Hepatocyte (in vitro differentiated cells): Measurements from ENCODE around the gene POTEG. TPM values are rescaled to one million over a fixed set of nuclear protein-coding genes. Genes with fewer than 3 reads are reported as not detected.
"Not testable (repeated sequence)": the region's sequence is repeated elsewhere in the genome, so short reads cannot be mapped to it uniquely, and the experiment has no call there.

ENCODE experiments used
- DNase-seq: peaks from one replicate; pipeline ENCODE4 v3.0.0-alpha.2; 2016; ENCODE audit warnings: low spot score
- H2AFZ ChIP-seq: fragments of 200-600 bp; sonication (generic); 2 replicates; pipeline ENCODE4 v1.6.0; 2016; ENCODE audit warnings: antibody characterized with exemption, mild to moderate bottlenecking
- H3K27ac ChIP-seq: fragments of 200-600 bp; sonication (generic); 2 replicates; pipeline ENCODE4 v1.5.1; 2016; ENCODE audit warnings: mild to moderate bottlenecking
- H3K27me3 ChIP-seq: fragments of 200-600 bp; sonication (generic); 2 replicates; pipeline ENCODE4 v1.6.1; 2016
- H3K36me3 ChIP-seq: fragments of 200-600 bp; sonication (generic); replicated peaks from 2 replicates; pipeline ENCODE4 v1.5.1; 2016; ENCODE audit warnings: low read depth; ENCODE audit not compliant: insufficient read depth
- H3K4me1 ChIP-seq: fragments of 200-600 bp; sonication (generic); 2 replicates; pipeline ENCODE4 v1.5.1; 2016; ENCODE audit warnings: mild to moderate bottlenecking, moderate library complexity; ENCODE audit not compliant: insufficient read depth
- H3K4me2 ChIP-seq: fragments of 200-600 bp; sonication (generic); 2 replicates; pipeline ENCODE4 v1.6.0; 2016
- H3K4me3 ChIP-seq: fragments of 200-600 bp; sonication (generic); 2 replicates; pipeline ENCODE4 v1.5.1; 2016; ENCODE audit warnings: mild to moderate bottlenecking
- H3K79me2 ChIP-seq: fragments of 200-600 bp; sonication (generic); 2 replicates; pipeline ENCODE4 v1.6.0; 2017; ENCODE audit warnings: mild to moderate bottlenecking
- H3K9me2 ChIP-seq: fragments of 200-600 bp; sonication (generic); replicated peaks from 2 replicates; pipeline ENCODE4 v1.6.0; 2017; ENCODE audit warnings: mild to moderate bottlenecking; ENCODE audit not compliant: insufficient read depth
- H3K9me3 ChIP-seq: fragments of 200-600 bp; sonication (generic); 2 replicates; pipeline ENCODE4 v1.5.1; 2016; ENCODE audit warnings: low read depth, mild to moderate bottlenecking
- H4K20me1 ChIP-seq: fragments of 200-600 bp; sonication (generic); 2 replicates; pipeline ENCODE4 v1.6.0; 2016; ENCODE audit warnings: mild to moderate bottlenecking; ENCODE audit not compliant: insufficient read depth, poor library complexity, severe bottlenecking
- WGBS: methylation state at CpG from one replicate; pipeline ENCODE4 v1.1.6; 2016; ENCODE audit warnings: low lambda C conversion rate; ENCODE audit errors: missing lambda C conversion rate; 5-methylcytosine and 5-hydroxymethylcytosine counted together
- polyA plus RNA-seq: library from polyadenylated mRNA; unstranded; fragments of >200 nt; fragmentation: Nextera tagmentation; extraction: Ambion mirVana; gene quantifications from 2 replicates; pipeline ENCODE4 v1.2.1, GENCODE V29; 2016
- total RNA-seq: library from RNA; depleted of rRNA; stranded (reverse); fragments of >200 nt; gene quantifications from 2 replicates; pipeline ENCODE4 v1.2.3, GENCODE V29; 2014

The POTEG gene
- total and polyA plus RNA-seq, 2 experiments from 2014 or later, result not detected

GRCh38 chr14:19435852-19436251 lies 1.7 kb upstream of the POTEG start:
- not testable (repeated sequence) for H3K36me3 ChIP-seq, H3K4me1 ChIP-seq, H3K9me3 ChIP-seq, H3K27ac ChIP-seq, DNase-seq, H4K20me1 ChIP-seq, H3K27me3 ChIP-seq, H2AFZ ChIP-seq, H3K4me2 ChIP-seq, H3K4me3 ChIP-seq, H3K9me2 ChIP-seq, H3K79me2 ChIP-seq
- WGBS, result no CpG with 5 or more reads among the region's 2 CpGs

GRCh38 chr14:19434891-19435290 lies 750 bp upstream of the POTEG start:
- H3K27ac ChIP-seq, H3K36me3 ChIP-seq, H3K9me3 ChIP-seq, DNase-seq, H3K4me2 ChIP-seq, H3K4me1 ChIP-seq, H3K79me2 ChIP-seq, H2AFZ ChIP-seq, H4K20me1 ChIP-seq, H3K27me3 ChIP-seq, H3K9me2 ChIP-seq, H3K4me3 ChIP-seq: not testable (repeated sequence)
- WGBS, result 83% methylated on average over 7 of the region's 53 CpGs

DNA sequence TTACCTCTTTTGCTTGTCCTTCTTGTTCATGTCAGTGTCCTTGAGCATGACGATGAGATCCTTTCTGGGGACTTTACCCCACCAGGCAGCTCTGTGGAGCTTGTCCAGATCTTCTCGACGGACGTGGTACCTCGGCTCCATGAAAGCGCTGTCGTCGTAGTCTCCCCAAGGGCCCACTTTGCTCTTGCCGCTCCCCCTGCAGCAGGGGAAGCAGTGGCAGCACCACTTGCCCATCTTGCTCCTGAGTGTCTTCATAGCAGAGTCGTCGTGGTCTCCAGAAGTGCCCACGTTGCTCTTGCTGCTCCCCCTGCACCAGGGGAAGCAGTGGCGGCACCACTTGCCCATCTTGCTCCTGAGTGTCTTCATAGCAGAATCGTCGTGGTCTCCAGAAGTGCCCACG lies 376 bp downstream of the POTEG start:
- not testable (repeated sequence) for H3K27ac ChIP-seq, H2AFZ ChIP-seq, H3K4me1 ChIP-seq, H3K27me3 ChIP-seq, H3K9me3 ChIP-seq, DNase-seq, H3K4me3 ChIP-seq, H3K4me2 ChIP-seq, H3K79me2 ChIP-seq, H3K9me2 ChIP-seq, H3K36me3 ChIP-seq, H4K20me1 ChIP-seq
- 79% methylated on average over 6 of the region's 16 CpGs for WGBS

GRCh38 chr14:19408519-19408918 lies 25.6 kb downstream of the POTEG start:
- not testable (repeated sequence) for H3K27me3 ChIP-seq, H3K4me2 ChIP-seq, H3K4me3 ChIP-seq, DNase-seq, H3K4me1 ChIP-seq, H3K9me3 ChIP-seq, H3K9me2 ChIP-seq, H4K20me1 ChIP-seq, H3K36me3 ChIP-seq, H2AFZ ChIP-seq, H3K79me2 ChIP-seq, H3K27ac ChIP-seq
- whole genome bisulfite sequencing, result 83% methylated on average over 12 of the region's 13 CpGs

DNA sequence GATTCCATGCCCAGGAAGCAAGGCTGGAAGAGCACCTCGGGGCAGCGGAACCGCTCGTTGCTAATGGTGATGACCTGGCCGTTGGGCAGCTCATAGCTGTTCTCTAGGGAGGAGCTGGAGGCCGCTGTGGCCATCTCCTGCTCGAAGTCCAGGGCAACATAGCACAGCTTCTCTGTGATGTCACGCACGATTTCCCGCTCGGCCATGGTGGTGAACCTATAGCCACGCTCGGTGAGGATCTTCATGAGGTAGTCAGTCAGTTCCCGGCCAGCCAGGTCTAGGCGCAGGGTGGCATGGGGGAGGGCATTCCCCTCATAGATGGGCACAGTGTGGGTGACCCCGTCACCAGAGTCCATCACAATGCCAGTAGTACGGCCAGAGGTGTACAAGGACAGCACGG lies 32.0 kb downstream of the POTEG start:
- H3K9me3 ChIP-seq, H3K9me2 ChIP-seq, H3K4me1 ChIP-seq, H3K27ac ChIP-seq, H3K27me3 ChIP-seq, H3K36me3 ChIP-seq, H3K4me2 ChIP-seq, H3K4me3 ChIP-seq, H2AFZ ChIP-seq, DNase-seq, H3K79me2 ChIP-seq, H4K20me1 ChIP-seq: not testable (repeated sequence)
- 81% methylated on average over 10 of the region's 18 CpGs for WGBS

DNA sequence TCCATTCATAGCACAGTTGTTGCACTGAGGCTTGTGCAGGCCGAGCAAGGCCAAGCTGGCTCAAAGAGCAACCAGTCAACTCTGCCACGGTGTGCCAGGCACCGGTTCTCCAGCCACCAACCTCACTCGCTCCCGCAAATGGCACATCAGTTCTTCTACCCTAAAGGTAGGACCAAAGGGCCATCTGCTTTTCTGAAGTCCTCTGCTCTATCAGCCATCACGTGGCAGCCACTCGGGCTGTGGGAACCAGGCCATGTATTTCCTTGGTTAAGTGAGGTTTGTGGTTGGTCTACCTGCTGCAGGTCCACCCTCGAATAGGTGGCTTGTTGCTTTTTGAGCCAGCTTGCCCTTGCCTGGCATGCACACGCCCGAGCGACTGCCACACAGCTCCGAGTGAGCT lies 39.4 kb downstream of the POTEG start:
- H4K20me1 ChIP-seq, H2AFZ ChIP-seq, H3K36me3 ChIP-seq, H3K4me2 ChIP-seq, H3K4me3 ChIP-seq, H3K27me3 ChIP-seq, DNase-seq, H3K9me3 ChIP-seq, H3K4me1 ChIP-seq, H3K9me2 ChIP-seq, H3K27ac ChIP-seq, H3K79me2 ChIP-seq: not testable (repeated sequence)
- WGBS, result 67% methylated on average over 7 of the region's 12 CpGs

DNA sequence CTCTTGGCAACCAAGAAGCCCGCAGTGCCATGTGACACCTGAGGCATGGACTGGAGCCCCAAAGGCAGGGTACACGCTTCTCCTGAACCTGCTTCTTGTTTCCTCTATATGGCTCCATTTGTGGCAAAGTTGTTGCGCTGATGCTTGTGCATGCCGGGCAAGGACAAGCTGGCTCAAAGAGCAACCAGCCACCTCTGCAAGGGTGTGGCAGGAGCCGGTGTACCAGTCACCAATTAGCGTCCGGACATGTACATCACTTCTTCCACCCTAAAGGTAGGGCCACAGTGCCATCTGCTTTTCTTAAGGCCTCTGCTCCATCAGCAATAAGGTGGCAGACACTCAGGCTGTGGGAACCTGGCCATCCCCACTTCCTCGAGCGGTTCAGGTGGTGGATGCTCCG lies 43.9 kb downstream of the POTEG start:
- not testable (repeated sequence) for H3K27ac ChIP-seq
- 86% methylated on average over 10 of the region's 10 CpGs for WGBS

GRCh38 chr14:19388741-19389140 lies 45.4 kb downstream of the POTEG start:
- H3K36me3 ChIP-seq, H3K27ac ChIP-seq, H3K9me3 ChIP-seq, H4K20me1 ChIP-seq, H2AFZ ChIP-seq, H3K9me2 ChIP-seq, H3K4me2 ChIP-seq, H3K4me3 ChIP-seq, DNase-seq, H3K27me3 ChIP-seq, H3K79me2 ChIP-seq, H3K4me1 ChIP-seq: not testable (repeated sequence)
- no CpG with 5 or more reads among the region's 4 CpGs for WGBS

More for the DNA sequence above, 43.9 kb downstream of the POTEG start:
- H3K4me3 ChIP-seq, H2AFZ ChIP-seq, H3K9me2 ChIP-seq, H3K9me3 ChIP-seq, H3K36me3 ChIP-seq, H3K4me1 ChIP-seq, DNase-seq, H3K4me2 ChIP-seq, H3K79me2 ChIP-seq, H4K20me1 ChIP-seq, H3K27me3 ChIP-seq: not testable (repeated sequence)

- whole genome bisulfite sequencing, result 20% methylated on average over 1 of the region's 9 CpGs
- H3K4me2 ChIP-seq, H3K4me3 ChIP-seq, H2AFZ ChIP-seq, H3K9me2 ChIP-seq, H3K27ac ChIP-seq, H3K36me3 ChIP-seq, H4K20me1 ChIP-seq, H3K79me2 ChIP-seq, H3K9me3 ChIP-seq, H3K27me3 ChIP-seq, H3K4me1 ChIP-seq, DNase-seq: not testable (repeated sequence)
Measured at GRCh38 chr14:19386996-19387395, 47.1 kb downstream of the POTEG start.
